Mucosa of gallbladder (tissue), 1 donor: Measurements from ENCODE around the gene ADNP. TPM values are rescaled to one million over a fixed set of nuclear protein-coding genes. Genes with fewer than 3 reads are reported as not detected.

Experiments used
- DNase-seq: peaks from one replicate; pipeline ENCODE4 v3.0.0-alpha.2; 2020; ENCODE audit warnings: low spot score
- total RNA-seq: library from RNA; stranded (reverse); gene quantifications from one replicate; pipeline ENCODE4 v1.2.1, GENCODE V29; 2021
- donor health status: DM: no; HTN: no; CAD: no.

ADNP gene
- total RNA-seq, 1 donor from 2014 or later: 68.9 TPM

DNA sequence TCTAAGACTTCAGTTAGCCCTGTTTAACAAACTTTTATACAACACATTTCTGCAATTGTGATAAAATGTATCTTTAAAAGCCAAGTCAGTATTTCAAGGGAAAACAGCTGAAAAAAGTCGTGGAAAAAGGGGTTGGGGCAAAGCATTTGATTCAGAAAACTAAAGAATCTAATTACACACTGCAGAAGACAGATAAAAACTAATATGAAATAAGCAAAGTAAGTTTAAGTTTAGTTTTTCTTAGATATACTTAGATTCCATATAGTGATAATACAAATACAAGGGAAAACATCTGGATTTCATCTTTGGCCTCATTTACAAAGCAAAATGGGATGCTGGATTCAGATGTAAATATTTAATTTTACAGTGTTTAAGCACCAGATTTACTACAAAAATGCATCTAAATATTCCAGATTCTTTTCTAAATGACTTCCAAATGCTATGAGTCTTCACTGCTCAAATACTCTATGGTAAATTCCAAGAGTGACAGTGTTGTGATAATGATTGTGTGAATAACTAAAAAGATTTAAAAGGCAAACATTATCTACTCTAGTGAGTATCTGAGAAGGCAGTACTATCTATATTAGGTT is 1.5 kb upstream of the ADNP start:
- no peak for DNase-seq

DNA sequence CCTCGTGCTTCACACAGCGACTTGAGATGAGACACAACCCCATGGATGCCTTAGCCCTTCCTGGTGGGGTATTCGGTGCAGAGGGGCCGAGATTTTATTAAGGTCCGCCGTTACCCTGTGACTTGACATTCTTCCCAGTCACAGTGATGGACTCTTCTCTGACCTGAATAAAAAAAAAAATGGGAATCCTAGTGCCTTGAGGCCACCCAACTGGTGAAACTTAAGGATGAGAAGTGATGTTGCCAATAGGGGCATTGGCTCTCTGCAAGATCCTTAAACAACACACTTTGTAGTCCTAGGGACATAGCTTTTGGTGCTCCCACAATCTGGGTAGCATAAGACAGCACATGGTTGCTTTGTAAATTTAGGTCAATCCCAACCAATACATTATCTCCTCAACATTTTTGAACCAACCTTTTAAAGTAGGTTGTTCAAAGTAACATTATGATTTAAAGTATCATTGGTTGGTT is 814 bp upstream of the ADNP start:
- DNase-seq: no peak

DNA sequence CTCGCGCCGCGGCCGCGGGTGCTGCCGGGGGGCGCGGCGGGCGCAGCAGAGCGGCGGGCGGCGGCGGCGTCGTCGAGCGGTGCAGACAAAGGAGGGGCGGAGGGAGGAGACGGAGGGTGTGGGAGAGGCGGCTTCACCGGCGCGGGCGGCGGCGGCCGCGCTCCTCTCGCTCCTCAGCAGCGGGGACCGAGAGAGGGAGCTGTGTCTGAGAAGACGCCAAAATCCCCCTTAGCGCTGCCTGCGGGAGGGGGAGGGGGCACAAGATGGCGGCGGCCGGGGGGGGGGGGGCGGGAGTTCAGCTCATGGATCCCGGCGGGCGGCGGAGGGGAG is 296 bp downstream of the ADNP start:
- peak; percentile 18 for DNase-seq

DNA sequence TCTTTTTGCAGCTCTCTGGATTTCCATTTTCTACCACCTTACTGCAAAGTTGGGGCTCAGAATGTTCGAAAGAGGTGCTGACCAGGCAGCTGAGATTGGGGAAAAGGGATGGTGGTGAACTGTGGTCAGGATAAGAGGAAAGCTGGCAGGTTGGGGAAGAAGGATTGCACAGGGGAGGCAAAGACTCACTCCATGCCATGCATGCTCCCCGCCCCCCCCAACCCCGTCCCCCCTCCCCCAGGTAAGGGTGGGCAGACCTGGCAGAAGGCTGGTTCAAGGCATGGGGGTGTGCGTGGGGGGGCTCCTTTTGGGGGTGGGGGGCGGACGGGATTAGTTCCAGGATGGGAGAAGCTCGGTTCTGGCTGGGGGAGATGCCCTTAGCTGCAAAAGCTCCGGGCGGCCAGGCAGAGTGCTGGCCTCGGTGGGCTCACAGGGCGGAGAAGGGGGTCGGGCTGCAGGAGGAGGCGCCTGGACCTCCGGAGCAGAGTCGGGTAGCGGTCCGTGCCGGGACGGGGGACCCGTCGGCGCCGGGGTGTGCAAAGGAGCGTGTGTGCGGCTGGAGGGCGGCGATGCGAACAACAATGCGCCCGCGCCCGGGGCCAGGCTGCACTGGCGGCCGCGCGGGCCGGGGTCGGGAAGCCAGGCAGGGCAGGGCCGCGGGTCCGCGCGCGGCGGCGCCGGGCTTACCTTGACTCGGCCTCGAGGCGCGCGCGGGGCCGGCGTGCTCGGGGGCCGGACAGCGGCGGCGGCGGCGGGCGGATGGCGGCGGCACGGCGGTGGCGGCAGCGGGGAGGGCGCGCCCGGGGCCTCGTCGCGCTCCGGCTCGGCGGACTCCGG is 880 bp downstream of the ADNP start:
- no peak for DNase-seq

DNA sequence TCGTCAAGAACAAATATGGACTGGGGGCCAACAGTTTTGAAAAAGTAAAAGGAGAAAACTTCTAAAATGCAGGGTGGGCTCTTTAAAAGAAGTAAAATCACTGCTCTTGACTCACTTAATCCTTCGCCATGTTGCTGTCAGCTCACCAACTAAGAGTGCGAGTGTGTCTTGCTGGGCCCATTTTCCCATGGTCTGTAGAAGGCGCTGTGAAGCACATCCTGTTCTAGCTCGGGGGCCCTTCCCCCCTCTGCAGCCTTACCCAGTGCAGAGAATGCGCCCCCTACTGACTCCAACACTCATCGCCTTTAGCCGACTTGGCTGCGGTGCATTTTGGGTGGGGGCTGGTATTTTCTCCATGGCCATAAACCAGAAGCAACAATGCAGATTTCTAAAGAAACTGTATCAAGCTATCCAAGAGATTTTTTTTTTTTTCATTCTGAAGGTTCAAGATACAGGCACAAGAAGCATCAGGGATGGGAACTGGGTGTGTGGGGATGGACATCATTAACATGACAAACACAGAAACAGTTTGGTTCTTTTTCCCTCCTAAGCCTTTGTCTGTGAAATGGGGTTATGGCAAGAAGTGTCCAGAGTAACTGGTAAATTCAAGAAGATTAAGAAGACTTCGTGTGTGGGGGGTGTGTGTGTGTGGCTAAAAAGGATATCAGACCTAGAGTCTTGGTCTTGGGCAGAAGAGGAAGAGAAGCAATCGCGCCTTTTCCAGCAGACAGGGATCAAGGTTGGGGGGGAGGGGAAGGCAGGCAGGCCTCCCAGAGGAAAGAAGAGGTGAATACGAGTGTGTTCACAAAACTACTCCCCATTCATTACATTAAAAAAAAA is 1.7 kb downstream of the ADNP start:
- peak; percentile 93 for DNase-seq

DNA sequence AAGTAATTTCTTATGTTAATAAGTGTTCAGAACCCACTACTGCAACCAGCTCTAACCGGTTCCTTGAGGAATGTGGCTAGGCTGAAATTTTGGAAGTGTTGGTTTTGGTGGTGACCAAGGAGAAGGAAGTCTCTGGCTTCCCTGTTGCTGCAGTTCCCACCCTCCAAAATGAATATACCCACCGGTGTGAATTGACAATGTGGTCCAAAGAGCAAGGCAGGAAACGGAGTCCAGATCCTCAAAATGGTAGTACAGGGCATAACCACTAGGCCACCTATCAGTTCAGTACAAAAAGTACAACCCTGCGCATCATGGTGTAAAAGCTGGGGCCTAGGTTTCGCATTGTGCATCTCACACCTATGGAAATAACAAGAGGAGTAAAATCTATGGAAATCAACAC is 2.8 kb downstream of the ADNP start:
- no peak for DNase-seq

DNA sequence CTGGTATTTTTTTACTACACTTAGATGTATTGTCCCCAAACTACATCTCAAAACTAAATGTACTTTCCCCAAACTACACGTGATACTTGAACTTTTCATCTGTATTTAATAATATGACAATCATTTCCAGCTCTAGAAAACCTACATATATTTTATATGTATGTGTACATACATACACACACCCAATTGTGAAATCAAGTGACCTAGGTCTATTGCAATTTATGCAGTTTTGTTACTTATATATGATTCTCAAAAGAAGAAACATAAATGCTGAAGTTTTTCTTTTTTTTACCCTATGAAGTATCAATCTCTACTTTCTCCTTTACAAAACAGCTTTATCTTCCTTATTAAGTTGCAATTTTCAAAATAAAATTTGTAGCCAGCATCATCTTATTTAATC is 4.7 kb downstream of the ADNP start:
- no peak for DNase-seq

DNA sequence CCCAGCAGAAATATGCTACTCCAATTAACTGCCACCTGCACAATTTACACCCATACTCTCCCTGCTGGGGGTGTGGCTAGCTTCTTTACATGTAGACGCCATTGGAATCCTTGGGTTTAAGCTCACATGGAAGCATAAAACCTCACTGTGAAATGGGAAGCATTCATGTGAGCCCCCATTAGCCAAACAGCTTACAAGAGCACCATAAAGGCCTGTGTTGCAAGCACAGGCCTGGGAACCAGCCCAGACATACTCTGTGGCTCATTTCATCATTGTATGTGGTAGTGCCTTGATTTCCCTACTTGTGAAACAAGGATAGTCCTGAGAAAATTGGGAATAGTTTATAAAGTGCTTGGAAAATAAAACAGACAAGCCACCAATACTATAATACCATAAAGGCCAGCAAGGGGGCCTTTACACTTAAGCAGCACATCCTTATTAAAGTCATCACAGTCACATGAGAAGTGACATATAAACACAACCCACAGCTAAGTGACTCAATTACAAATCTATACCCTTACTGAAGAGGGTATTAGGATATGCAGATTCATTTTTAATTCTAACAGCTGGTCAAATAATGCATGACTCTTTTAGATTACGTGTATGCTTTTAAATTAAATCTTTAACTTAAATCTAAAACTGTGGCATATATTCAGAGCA is 6.8 kb downstream of the ADNP start:
- no peak for DNase-seq

DNA sequence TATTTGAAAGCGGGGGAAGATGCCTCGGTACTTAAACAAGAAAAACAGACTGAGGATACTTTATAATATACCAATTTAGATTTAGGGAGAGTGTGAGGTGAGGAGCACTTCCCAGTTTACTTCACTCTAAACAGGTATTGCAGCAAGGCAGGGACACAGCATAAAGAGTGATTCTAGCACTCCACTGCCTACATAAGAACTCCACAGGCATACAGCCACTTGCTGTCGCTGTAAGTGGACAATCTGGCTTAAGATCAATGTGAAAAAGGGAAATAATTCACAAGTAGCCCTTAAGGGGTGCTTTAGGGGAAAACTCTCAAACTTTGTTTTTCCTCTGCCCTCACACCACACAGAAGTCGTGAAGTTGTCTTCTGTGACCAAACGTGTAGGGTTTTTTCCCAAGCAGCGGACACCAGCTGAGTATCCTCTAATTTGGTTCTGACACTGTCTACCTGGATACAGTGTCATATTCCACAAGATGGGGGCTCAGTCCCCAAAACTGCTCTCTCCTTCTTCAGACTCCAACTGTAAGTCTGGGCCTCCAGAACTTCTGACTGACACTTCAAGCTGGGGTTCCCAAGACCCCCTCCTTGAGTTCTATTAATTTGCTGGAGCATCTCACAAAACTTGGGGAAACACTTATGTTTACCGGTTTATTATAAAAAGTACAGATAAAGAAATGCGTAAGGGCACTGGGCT is 9.3 kb downstream of the ADNP start:
- DNase-seq: no peak

DNA sequence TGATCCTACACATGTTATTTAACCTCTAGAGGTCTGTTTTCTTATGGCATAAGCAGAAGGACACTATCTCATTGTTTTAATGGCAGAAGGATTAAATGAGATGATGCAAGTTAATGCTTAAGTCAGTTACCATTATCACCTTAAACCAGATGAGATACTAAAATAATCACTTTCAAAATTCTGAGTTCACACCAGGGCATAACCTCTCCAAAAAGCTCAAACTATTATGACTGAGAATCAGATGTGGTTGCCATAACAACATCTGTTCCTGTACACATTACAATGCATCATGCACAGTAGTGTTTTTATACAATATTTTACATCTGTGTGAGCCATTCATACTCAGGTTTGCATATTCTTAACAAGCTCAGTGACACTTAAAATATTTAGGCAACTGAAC is 10.2 kb downstream of the ADNP start:
- no peak for DNase-seq

DNA sequence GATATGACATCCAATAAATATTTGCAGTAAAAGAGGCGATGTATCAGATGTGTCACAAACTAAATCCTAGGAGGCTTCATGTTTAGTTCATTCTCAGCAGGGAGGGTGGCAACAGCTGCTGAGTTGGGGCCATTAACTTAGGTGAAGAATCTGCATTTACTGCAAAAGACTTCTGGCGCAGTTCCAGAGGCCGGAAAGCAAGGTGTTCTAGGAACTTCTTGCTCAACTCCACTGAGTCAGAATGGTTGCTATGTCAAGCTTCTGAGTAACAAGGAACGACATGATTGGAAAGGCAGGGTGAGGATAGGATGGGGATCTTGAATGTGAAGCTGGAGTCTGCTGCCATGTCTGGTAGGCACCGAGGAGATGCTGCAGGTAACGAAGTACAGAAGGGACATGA is 11.7 kb downstream of the ADNP start:
- no peak for DNase-seq

DNA sequence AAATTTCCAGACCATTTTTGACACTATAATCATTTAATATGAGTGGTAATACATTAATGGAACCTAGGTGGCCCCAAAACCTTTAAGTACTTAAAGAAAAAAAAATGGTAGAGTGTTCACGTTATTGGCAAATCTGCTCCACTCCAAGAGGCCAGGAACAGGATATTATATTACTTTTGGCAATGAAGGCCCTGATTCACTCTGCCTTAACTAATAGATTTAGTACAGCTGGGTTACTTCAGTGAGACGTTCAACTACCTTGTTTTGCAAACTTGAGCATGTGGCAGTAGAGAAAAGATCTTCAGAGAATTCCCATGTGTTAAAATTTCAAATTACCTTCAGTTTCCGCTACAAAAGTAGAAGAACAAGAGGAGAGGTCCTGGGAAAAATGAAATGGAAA is 12.8 kb downstream of the ADNP start:
- DNase-seq: no peak

DNA sequence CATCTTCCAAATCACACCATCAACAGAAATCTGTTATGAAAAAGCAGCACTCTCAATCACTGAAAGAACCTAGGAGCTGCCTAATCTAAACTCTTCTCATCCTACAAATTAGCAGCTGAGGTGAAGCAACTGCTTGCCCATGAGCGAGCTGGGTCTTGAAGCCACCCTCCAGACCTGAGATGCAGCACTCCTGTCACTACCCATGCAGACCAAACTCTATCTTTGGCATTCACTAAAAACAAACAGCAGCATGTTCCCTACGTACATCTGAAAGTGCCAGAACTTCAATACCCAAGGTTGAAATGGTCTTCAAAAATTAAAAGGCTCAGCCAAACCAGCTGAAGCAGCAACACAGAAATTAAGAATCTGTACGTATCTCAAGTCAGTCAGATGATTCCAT is 14.3 kb downstream of the ADNP start:
- no peak for DNase-seq

DNA sequence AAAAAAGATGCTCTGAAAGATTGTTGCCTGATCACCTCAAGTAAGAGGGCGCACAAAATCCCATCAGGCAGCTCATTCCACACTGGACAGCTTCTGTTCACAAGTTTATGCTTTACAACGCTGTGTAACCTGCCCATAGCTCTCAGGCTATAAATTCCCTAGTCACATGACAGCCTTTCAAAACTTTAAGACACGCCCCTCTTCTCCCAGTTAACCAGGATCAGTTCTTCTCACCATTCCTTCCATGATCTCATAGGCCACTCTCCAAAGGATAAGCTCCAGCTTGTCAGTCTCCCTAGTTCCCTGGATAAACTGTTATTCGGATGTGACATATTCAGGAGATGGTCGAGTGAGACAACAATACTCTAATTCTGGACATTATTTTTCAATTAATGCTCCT is 15.0 kb downstream of the ADNP start:
- no peak for DNase-seq

DNA sequence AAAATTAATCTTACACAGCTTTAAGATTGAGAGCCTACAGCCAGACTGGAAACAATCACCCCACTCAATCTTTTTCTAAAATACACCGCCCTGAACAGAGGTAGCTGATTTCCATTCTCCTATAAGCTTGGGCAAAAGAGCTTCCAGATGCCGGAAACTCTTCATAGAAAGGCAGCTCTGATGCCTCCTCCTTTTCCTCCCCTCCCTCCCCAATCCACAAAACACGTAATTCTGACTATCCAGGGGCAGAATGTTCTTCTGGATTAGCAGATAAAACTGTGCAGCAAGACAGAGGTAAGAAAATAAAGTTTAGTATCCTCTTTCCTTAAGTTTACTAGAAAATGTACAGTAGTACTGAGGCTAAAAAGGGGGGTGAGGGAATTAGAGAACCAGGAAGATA is 15.8 kb downstream of the ADNP start:
- DNase-seq: no peak

DNA sequence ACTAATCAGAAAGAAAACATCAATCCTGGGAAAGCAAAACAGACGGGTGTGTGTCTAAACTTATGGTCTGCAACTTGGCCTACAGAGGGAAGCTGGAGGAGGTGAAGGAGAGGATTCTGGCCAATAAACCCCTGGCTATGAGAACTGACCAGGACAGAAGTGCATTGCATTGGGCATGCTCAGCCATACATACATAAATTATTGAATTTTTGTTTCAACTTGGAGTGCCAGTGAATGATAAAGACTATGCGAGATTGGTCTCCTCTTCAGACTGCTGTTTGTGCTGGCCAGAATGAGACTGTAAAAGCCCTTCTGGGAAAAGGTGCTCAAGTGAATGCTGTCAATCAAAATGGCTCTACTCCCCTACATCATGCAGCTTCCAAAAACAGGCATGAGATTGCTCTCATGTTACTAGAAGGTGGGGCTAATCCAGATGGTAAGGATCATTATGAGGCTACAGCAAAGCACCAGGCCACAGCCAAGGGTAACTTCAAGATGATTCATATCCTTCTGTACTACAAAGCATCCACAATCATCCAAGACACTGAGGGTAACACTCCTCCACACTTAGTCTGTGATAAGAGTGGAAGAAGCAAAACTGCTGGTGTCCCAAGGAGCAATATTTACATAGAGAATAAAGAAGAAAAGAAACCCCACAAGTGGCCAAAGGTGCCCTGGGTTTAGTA is 17.4 kb downstream of the ADNP start:
- DNase-seq: no peak

DNA sequence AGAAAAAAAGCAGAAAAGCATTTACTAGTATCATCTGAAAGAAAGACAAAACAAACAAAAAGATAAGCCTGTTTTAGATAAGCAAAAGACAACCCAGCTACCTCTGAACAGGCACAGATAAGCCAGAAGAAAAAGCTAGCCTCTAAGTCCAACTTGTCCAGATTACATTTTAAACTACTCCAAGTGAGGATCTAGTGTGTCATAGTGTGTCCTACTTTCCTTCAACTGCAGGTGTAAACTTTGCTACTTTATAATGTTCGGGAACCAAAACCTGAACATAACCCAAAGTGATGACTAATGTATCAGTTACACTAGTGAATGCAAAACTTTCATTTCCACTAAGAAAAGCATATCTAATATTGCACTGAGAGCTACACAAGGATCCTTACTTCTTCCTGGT is 19.5 kb downstream of the ADNP start:
- no peak for DNase-seq

DNA sequence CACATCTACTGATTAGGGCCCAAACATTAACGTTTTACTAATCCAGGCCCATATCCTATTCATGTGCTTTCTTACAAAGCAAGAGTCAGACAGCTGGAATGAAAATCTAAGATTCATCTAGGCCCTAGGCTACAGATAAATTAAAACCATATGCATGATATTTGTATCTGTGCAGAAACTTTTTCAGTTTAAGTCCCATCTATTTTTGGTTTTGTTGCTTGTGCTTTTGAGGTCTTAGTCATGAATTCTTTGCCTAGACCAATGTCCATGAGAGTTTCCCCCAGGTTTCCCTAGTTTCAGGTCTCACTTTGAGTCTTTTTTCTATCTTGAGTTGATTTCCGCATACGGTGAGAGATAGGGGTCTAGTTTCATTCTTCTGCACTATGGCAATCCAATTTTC is 20.2 kb downstream of the ADNP start:
- DNase-seq: no peak

DNA sequence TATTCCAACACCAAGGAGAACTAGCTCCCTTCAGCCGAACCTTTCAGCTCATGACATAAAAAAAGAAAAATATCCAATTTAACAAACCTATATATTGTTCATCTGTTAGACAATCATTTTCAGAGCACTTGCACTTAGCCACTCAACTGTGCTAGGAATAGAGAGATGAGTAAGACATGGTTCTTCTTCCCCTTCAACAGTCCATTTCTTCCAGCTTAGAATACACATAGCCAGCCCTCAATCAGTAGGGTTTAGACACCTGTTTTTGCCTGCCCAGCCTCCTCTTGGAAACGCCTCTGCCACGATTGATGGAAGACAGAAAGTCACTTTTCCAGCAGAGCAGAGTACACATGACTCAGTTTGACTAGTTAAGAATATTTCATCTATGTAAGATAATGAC is 21.8 kb downstream of the ADNP start:
- DNase-seq: no peak

DNA sequence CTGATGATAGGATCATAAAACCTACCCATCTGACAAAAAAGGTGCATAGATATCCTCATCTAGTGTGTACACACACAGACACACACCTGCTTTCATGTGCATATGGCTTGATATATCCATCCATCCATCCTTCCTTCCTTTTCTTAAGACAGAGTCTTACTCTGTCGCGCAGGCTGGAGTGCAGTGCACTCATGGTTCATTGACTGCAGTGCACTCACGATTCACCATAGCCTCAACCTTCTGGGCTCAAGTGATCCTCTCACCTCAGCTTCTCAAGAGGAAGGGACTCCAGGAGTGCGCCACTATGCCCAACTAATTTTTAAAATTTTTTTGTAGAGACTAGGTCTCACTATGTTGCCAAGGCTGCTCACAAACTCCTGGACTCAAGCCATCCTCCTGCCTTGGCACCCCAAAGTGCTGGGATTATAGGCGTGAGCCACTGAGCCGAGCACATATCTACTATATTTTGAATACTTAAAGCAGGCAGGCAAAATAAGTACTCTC is 27.1 kb downstream of the ADNP start:
- no peak for DNase-seq
